ENCODE results near the gene IGFBP2. TPM values are rescaled to one million over a fixed set of nuclear protein-coding genes. Genes with fewer than 3 reads are reported as not detected.

IGFBP2 gene
- total and polyA plus RNA-seq, 2 experiments from 2014 or later, result 5.6 to 40.1 TPM

- no peak for DNase-seq
- Histone ChIP-seq H3K9me2 (ENCODE audit: insufficient read depth) (no peaks in the 10 kb centered on the region), H3F3A (ENCODE audit: insufficient read depth) (no peaks in the 10 kb centered on the region), H3K36me3 (ENCODE audit: low read depth) (no peaks in the 10 kb centered on the region), H3K27me3 (replicated peaks; ENCODE audit: insufficient read depth) (no peaks in the 10 kb centered on the region), H3K9me3 (ENCODE audit: low read depth) (no peaks in the 10 kb centered on the region), H3K27ac (no peak overlapping the region), H3K4me2 (ENCODE audit: unreplicated experiment) (no peak overlapping the region), H3K4me3 (no peak overlapping the region), H4K20me1 (ENCODE audit: insufficient read depth) (no peaks in the 10 kb centered on the region), H3K9ac (no peak overlapping the region), H2AFZ (no peak overlapping the region), H3K4me1 (ENCODE audit: insufficient read depth) (peaks cover 11% of the 10 kb centered on the region; the same call in 1 of the 2 replicates), H3K79me2 (ENCODE audit: insufficient read depth) (no peaks in the 10 kb centered on the region)
- 72 to 80% methylated on average over 3 of the region's 3 CpGs for WGBS, 2 experiments (ENCODE audit: low coverage in 1 of 2, low lambda C conversion rate in 2 of 2, missing lambda C conversion rate in 2 of 2)
- in situ Hi-C loops (cut with MboI), result no loop called here
- TF ChIP-seq EZH2phosphoT487 (IDR thresholded peaks at IDR 0.05; ENCODE audit: insufficient read depth, low read depth) (no peak), EZH2 (IDR thresholded peaks at IDR 0.05; ENCODE audit: insufficient read depth, poor library complexity, severe bottlenecking) (no peak)
Observed at GRCh38 chr2:216616083-216616678, 17.0 kb upstream of the IGFBP2 start.

- no peak overlapping the region for H3K9ac ChIP-seq
- in situ Hi-C loops (cut with MboI), result no loop called here
- H3K36me3 ChIP-seq (ENCODE audit: low read depth), result no peaks in the 10 kb centered on the region
- no peak overlapping the region for H3K4me3 ChIP-seq
- H3K27ac ChIP-seq, result no peak overlapping the region
- no peak for TF ChIP-seq EZH2 (IDR thresholded peaks at IDR 0.05; ENCODE audit: insufficient read depth, poor library complexity, severe bottlenecking)
- no peak for TF ChIP-seq EZH2phosphoT487 (IDR thresholded peaks at IDR 0.05; ENCODE audit: insufficient read depth, low read depth)
- no peaks in the 10 kb centered on the region for H3K9me3 ChIP-seq (ENCODE audit: low read depth)
- H3K27me3 ChIP-seq (replicated peaks; ENCODE audit: insufficient read depth), result no peaks in the 10 kb centered on the region
- H3K9me2 ChIP-seq (ENCODE audit: insufficient read depth), result no peaks in the 10 kb centered on the region
- H4K20me1 ChIP-seq (ENCODE audit: insufficient read depth), result no peaks in the 10 kb centered on the region
- no peaks in the 10 kb centered on the region for H3K79me2 ChIP-seq (ENCODE audit: insufficient read depth)
- H3K4me1 ChIP-seq (ENCODE audit: insufficient read depth), result peaks cover 11% of the 10 kb centered on the region; the same call in 1 of the 2 replicates
- H3F3A ChIP-seq (ENCODE audit: insufficient read depth), result no peaks in the 10 kb centered on the region
- no peak for DNase-seq
- no peak overlapping the region for H2AFZ ChIP-seq
- WGBS, 2 experiments (ENCODE audit: low coverage in 1 of 2, low lambda C conversion rate in 2 of 2, missing lambda C conversion rate in 2 of 2), result 79 to 82% methylated on average over 13 of the region's 13 CpGs
- no peak overlapping the region for H3K4me2 ChIP-seq (ENCODE audit: unreplicated experiment)
Observed at GRCh38 chr2:216617159-216617815, 15.9 kb upstream of the IGFBP2 start.

- Histone ChIP-seq H3K9ac (no peak overlapping the region), H3K79me2 (ENCODE audit: insufficient read depth) (no peaks in the 10 kb centered on the region), H3K27me3 (replicated peaks; ENCODE audit: insufficient read depth) (no peaks in the 10 kb centered on the region), H3K4me1 (ENCODE audit: insufficient read depth) (peaks cover 11% of the 10 kb centered on the region; the same call in 1 of the 2 replicates), H3K9me3 (ENCODE audit: low read depth) (no peaks in the 10 kb centered on the region), H3F3A (ENCODE audit: insufficient read depth) (no peaks in the 10 kb centered on the region), H2AFZ (peak overlapping the region; percentile 50; the same call in 1 of the 2 replicates), H3K27ac (no peak overlapping the region), H4K20me1 (ENCODE audit: insufficient read depth) (no peaks in the 10 kb centered on the region), H3K4me2 (ENCODE audit: unreplicated experiment) (no peak overlapping the region), H3K36me3 (ENCODE audit: low read depth) (no peaks in the 10 kb centered on the region), H3K9me2 (ENCODE audit: insufficient read depth) (no peaks in the 10 kb centered on the region), H3K4me3 (no peak overlapping the region)
- WGBS, 2 experiments (ENCODE audit: low coverage in 1 of 2, low lambda C conversion rate in 2 of 2, missing lambda C conversion rate in 2 of 2), result 96 to 97% methylated on average over 7 of the region's 7 CpGs
- TF ChIP-seq EZH2 (IDR thresholded peaks at IDR 0.05; ENCODE audit: insufficient read depth, poor library complexity, severe bottlenecking) (no peak), EZH2phosphoT487 (IDR thresholded peaks at IDR 0.05; ENCODE audit: insufficient read depth, low read depth) (no peak)
- no peak for DNase-seq
- in situ Hi-C loops (cut with MboI), result no loop called here
Observed at GRCh38 chr2:216618785-216619184, 14.4 kb upstream of the IGFBP2 start.

- Histone ChIP-seq H4K20me1 (ENCODE audit: insufficient read depth) (no peaks in the 10 kb centered on the region), H3K27me3 (replicated peaks; ENCODE audit: insufficient read depth) (no peaks in the 10 kb centered on the region), H3K79me2 (ENCODE audit: insufficient read depth) (no peaks in the 10 kb centered on the region), H3K9me3 (ENCODE audit: low read depth) (no peaks in the 10 kb centered on the region), H3K4me2 (ENCODE audit: unreplicated experiment) (peak overlapping the region; percentile 33), H3K9ac (no peak overlapping the region), H3K9me2 (ENCODE audit: insufficient read depth) (no peaks in the 10 kb centered on the region), H3K4me3 (no peak overlapping the region), H3K27ac (no peak overlapping the region), H3K4me1 (ENCODE audit: insufficient read depth) (peaks cover 11% of the 10 kb centered on the region; the same call in 1 of the 2 replicates), H3K36me3 (ENCODE audit: low read depth) (no peaks in the 10 kb centered on the region), H3F3A (ENCODE audit: insufficient read depth) (no peaks in the 10 kb centered on the region), H2AFZ (peak overlapping the region; percentile 50; the same call in 1 of the 2 replicates)
- TF ChIP-seq EZH2 (IDR thresholded peaks at IDR 0.05; ENCODE audit: insufficient read depth, poor library complexity, severe bottlenecking) (no peak), EZH2phosphoT487 (IDR thresholded peaks at IDR 0.05; ENCODE audit: insufficient read depth, low read depth) (no peak)
- WGBS, 2 experiments (ENCODE audit: low coverage in 1 of 2, low lambda C conversion rate in 2 of 2, missing lambda C conversion rate in 2 of 2), result 77% methylated on average over 12 of the region's 12 CpGs
- in situ Hi-C loops (cut with MboI), result no loop called here
- DNase-seq, result peak; percentile 42
Observed at GRCh38 chr2:216619411-216620393, 13.5 kb upstream of the IGFBP2 start.
